ENCODE data around the gene GSDMA. TPM values are rescaled to one million over a fixed set of nuclear protein-coding genes. Genes with fewer than 3 reads are reported as not detected.

Gene GSDMA
- total and polyA plus RNA-seq, 10 of the 15 experiments (the other 5 are each of a cell fraction or from before 2014, with no cell fraction given) = 0.04 to 0.11 TPM; not detected in 8

GRCh38 chr17:39920218-39921210, 42.3 kb upstream of the GSDMA start (continued):
- TF ChIP-seq MEF2B (IDR thresholded peaks at IDR 0.05; ENCODE audit: partially characterized antibody, poor library complexity, severe bottlenecking) (peak; percentile 95), IRF3 (IDR thresholded peaks at IDR 0.05) (no peak), ZNF217 (IDR thresholded peaks at IDR 0.05) (0 out of 2 replicates have a peak, but pooled peaks have one; percentile 15)

- RAD21 ChIA-PET (ENCODE audit: unreplicated experiment) = interaction anchor here (0.6 to 2.4 kb wide), 4 partner anchors 13 to 60 kb away, joined by 3 to 8 read pairs (median 3); no protein-coding TSS in a partner anchor
- TSS peak; percentile 86 for BruUV-seq (replicated peaks)
- H3K9ac ChIP-seq (ENCODE audit: control insufficient read depth, insufficient read depth, low read length) = peak overlapping the region; percentile 55; the same call in 1 of the 2 replicates
- no peak for TF ChIP-seq ESRRA (IDR thresholded peaks at IDR 0.05; ENCODE audit: low read length)
- TF ChIP-seq FOXM1 (IDR thresholded peaks at IDR 0.05; ENCODE audit: low read depth, low read length) = no peak
- TF ChIP-seq MYC (IDR thresholded peaks at IDR 0.05; ENCODE audit: insufficient read depth, insufficient read length, insufficient replicate concordance, low read length, severe bottlenecking) = no peak
- TF ChIP-seq GATAD2B (conservative IDR thresholded peaks at IDR 0.05; ENCODE audit: low read depth) = no peak
- TF ChIP-seq HDGF (IDR thresholded peaks at IDR 0.05) = peak; percentile 70
- peak; percentile 61 for TF ChIP-seq ZNF687 (IDR thresholded peaks at IDR 0.05)
- 5% methylated on average over 5 of the region's 5 CpGs for WGBS (ENCODE audit: insufficient coverage, insufficient replicate concordance, low lambda C conversion rate, missing lambda C conversion rate)
- POLR2A ChIA-PET = interaction anchor here (1.0 to 1.8 kb wide), 3 partner anchors 17 to 33 kb away, joined by 5 to 11 read pairs (median 6); no protein-coding TSS in a partner anchor
- no peak for DNase-seq (ENCODE audit: low read depth, low spot score)
- CTCF ChIA-PET = interaction anchor here (0.7 to 2.4 kb wide), 4 partner anchors 16 to 298 kb away, joined by 3 to 8 read pairs (median 4); no protein-coding TSS in a partner anchor
- H3K27me3 ChIP-seq (replicated peaks in 1 of 2; ENCODE audit: control insufficient read depth in 2 of 2, insufficient read depth in 2 of 2, low read length in 1 of 2) = no peaks in the 10 kb centered on the region
- FAIRE-seq = no peak
- peaks cover 38% of the 10 kb centered on the region for H3K79me2 ChIP-seq (ENCODE audit: control insufficient read depth, insufficient read depth, low read length)
- ATAC-seq = peak; percentile 69
- peaks cover 42% of the 10 kb centered on the region for H3K4me1 ChIP-seq (ENCODE audit: control insufficient read depth, insufficient read depth, low read length)
- intact Hi-C loops (cut with micrococcal nuclease; ENCODE audit: unreplicated experiment) (no loop called here), in situ Hi-C loops (cut with MboI) (no loop called here)
- peak overlapping the region; percentile 68 for H3K4me2 ChIP-seq (ENCODE audit: control insufficient read depth, insufficient read depth)
- H3K36me3 ChIP-seq (ENCODE audit: control insufficient read depth in 2 of 2, insufficient read depth in 2 of 2, low read length in 1 of 2) = peaks cover 15% of the 10 kb centered on the region in 2 experiments; a peak in 3 of 4 replicates
- 0 out of 2 replicates have a peak overlapping the region, but pooled peaks have one; percentile 3 for H3K4me3 ChIP-seq
- no peaks in the 10 kb centered on the region; the same call in 2 of the 3 replicates for H3K9me3 ChIP-seq (replicated peaks; ENCODE audit: control insufficient read depth, insufficient read depth, low read length)
- H3K27ac ChIP-seq (ENCODE audit: control insufficient read depth, insufficient read depth) = peak overlapping the region; percentile 85
- H4K20me1 ChIP-seq (ENCODE audit: control insufficient read depth, insufficient read depth) = no peaks in the 10 kb centered on the region
- SMC1A ChIA-PET (ENCODE audit: uncharacterized antibody, unreplicated experiment) = interaction anchor here (1.0 to 4.6 kb wide), 4 partner anchors 16 to 127 kb away, joined by 3 to 25 read pairs (median 4); no protein-coding TSS in a partner anchor
- H2AFZ ChIP-seq (ENCODE audit: control insufficient read depth, low read depth, low read length) = peak overlapping the region; percentile 36; the same call in 1 of the 2 replicates
Measured at GRCh38 chr17:39921323-39921722, 41.5 kb upstream of the GSDMA start.

Measured in GM12878 (cell line).